ENCODE measurements around the gene CBL.

DNA sequence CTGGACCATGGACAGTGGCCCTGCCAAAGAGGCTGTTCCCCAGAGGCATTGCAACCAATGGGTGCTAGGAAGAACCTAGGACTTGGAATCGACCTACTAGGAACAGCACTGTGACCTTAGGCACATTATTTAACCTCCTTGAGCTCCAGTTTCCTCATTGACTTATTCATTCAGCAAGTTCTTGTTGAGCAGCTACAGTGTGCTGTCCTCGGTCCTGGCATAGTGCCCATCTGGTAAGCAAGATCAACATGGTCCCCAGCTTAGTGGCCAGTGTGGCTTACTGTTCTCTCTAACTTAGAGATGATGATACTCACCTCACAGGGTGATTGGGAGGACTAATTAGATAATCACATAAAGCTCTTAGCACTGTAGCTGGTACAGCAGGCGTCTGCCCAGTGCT lies 49.1 kb upstream of the CBL start:
- TF ChIP-seq POLR2A (IDR thresholded peaks at IDR 0.05; ENCODE audit: low read length) (no peak), EP300 (IDR thresholded peaks at IDR 0.05) (no peak), HOXA7 (CRISPR knock-in tag; IDR thresholded peaks at IDR 0.05) (no peak), ESRRA (IDR thresholded peaks at IDR 0.05; ENCODE audit: borderline replicate concordance, low read length) (no peak), KDM5A (IDR thresholded peaks at IDR 0.05) (no peak), KDM1A (IDR thresholded peaks at IDR 0.05; ENCODE audit: low read depth) (no peak), CBX8 (IDR thresholded peaks at IDR 0.05) (no peak), POLR2AphosphoS2 (conservative IDR thresholded peaks at IDR 0.05; ENCODE audit: low read length) (no peak)
- TF ChIP-seq, protein P1, sequence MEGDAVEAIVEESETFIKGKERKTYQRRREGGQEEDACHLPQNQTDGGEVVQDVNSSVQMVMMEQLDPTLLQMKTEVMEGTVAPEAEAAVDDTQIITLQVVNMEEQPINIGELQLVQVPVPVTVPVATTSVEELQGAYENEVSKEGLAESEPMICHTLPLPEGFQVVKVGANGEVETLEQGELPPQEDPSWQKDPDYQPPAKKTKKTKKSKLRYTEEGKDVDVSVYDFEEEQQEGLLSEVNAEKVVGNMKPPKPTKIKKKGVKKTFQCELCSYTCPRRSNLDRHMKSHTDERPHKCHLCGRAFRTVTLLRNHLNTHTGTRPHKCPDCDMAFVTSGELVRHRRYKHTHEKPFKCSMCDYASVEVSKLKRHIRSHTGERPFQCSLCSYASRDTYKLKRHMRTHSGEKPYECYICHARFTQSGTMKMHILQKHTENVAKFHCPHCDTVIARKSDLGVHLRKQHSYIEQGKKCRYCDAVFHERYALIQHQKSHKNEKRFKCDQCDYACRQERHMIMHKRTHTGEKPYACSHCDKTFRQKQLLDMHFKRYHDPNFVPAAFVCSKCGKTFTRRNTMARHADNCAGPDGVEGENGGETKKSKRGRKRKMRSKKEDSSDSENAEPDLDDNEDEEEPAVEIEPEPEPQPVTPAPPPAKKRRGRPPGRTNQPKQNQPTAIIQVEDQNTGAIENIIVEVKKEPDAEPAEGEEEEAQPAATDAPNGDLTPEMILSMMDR (IDR thresholded peaks at IDR 0.05), result no peak
- TF ChIP-seq, protein P2, sequence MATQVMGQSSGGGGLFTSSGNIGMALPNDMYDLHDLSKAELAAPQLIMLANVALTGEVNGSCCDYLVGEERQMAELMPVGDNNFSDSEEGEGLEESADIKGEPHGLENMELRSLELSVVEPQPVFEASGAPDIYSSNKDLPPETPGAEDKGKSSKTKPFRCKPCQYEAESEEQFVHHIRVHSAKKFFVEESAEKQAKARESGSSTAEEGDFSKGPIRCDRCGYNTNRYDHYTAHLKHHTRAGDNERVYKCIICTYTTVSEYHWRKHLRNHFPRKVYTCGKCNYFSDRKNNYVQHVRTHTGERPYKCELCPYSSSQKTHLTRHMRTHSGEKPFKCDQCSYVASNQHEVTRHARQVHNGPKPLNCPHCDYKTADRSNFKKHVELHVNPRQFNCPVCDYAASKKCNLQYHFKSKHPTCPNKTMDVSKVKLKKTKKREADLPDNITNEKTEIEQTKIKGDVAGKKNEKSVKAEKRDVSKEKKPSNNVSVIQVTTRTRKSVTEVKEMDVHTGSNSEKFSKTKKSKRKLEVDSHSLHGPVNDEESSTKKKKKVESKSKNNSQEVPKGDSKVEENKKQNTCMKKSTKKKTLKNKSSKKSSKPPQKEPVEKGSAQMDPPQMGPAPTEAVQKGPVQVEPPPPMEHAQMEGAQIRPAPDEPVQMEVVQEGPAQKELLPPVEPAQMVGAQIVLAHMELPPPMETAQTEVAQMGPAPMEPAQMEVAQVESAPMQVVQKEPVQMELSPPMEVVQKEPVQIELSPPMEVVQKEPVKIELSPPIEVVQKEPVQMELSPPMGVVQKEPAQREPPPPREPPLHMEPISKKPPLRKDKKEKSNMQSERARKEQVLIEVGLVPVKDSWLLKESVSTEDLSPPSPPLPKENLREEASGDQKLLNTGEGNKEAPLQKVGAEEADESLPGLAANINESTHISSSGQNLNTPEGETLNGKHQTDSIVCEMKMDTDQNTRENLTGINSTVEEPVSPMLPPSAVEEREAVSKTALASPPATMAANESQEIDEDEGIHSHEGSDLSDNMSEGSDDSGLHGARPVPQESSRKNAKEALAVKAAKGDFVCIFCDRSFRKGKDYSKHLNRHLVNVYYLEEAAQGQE (IDR thresholded peaks at IDR 0.05), result no peak
- TF ChIP-seq, protein P3, sequence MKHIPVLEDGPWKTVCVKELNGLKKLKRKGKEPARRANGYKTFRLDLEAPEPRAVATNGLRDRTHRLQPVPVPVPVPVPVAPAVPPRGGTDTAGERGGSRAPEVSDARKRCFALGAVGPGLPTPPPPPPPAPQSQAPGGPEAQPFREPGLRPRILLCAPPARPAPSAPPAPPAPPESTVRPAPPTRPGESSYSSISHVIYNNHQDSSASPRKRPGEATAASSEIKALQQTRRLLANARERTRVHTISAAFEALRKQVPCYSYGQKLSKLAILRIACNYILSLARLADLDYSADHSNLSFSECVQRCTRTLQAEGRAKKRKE (CRISPR knock-in tag; IDR thresholded peaks at IDR 0.05; ENCODE audit: low read depth), result no peak

Measured in A549 (cell line).